CD8-positive, alpha-beta memory T cell (primary cell): Measurements from ENCODE around the gene TMEM40. TPM values are rescaled to one million over a fixed set of nuclear protein-coding genes. Genes with fewer than 3 reads are reported as not detected.
"Not testable (repeated sequence)": the region's sequence is repeated elsewhere in the genome, so short reads cannot be mapped to it uniquely, and the experiment has no call there.

Source experiments
- CTCF ChIA-PET: fragments of 350-600 bp; sonication (Branson Sonifier 250); formaldehyde crosslinking; loops from one replicate; lab custom pipeline; 2021; ENCODE audit warnings: antibody characterized with exemption; lab: Charles Lee
- POLR2A ChIA-PET: fragments of 350-600 bp; sonication (Branson Sonifier 250); formaldehyde crosslinking; loops from one replicate; lab custom pipeline; 2021; ENCODE audit warnings: antibody characterized with exemption; lab: Charles Lee
- DNase-seq, 5 donors: peaks; one replicate each; pipeline versions ENCODE4 v3.0.0 to v3.0.0-alpha.2; 2020 to 2022; ENCODE audit warnings: mixed read lengths in 1 of 5
- H3K27ac ChIP-seq: one replicate; pipeline ENCODE4 v1.7.0; 2013; ENCODE audit warnings: low read depth, mild to moderate bottlenecking, low read length, moderate library complexity
- H3K27me3 ChIP-seq: 2 replicates; pipeline ENCODE4 v1.7.0; 2013; ENCODE audit warnings: low read length, mild to moderate bottlenecking; ENCODE audit not compliant: insufficient read depth, poor library complexity, severe bottlenecking
- H3K36me3 ChIP-seq: 2 replicates; pipeline ENCODE4 v1.7.0; 2013; ENCODE audit warnings: mild to moderate bottlenecking, low read length, moderate library complexity; ENCODE audit not compliant: insufficient read depth
- H3K4me1 ChIP-seq: 2 replicates; pipeline ENCODE4 v1.7.0; 2013; ENCODE audit warnings: mild to moderate bottlenecking, low read length, moderate library complexity; ENCODE audit not compliant: insufficient read depth
- H3K4me3 ChIP-seq: 2 replicates; pipeline ENCODE4 v1.7.0; 2013; ENCODE audit warnings: mild to moderate bottlenecking, low read length
- H3K9me3 ChIP-seq: 2 replicates; pipeline ENCODE4 v1.7.0; 2013; ENCODE audit warnings: mild to moderate bottlenecking, low read length
- H3K27ac Mint-ChIP-seq, 8 donors: one replicate each; pipeline ENCODE4 v1.8.0; 2020 to 2021; ENCODE audit warnings: mixed read lengths in 8 of 8, mild to moderate bottlenecking in 6 of 8, inconsistent platforms in 3 of 8, moderate library complexity in 3 of 8
- H3K27me3 Mint-ChIP-seq, 2 donors: one replicate each; pipeline ENCODE4 v1.8.0; 2020 to 2021; ENCODE audit warnings: mixed read lengths in 2 of 2, mild to moderate bottlenecking in 1 of 2, moderate library complexity in 1 of 2
- H3K36me3 Mint-ChIP-seq, 3 donors: one replicate each; pipeline ENCODE4 v1.8.0; 2020 to 2021; ENCODE audit warnings: mixed read lengths in 3 of 3, inconsistent platforms in 1 of 3, mild to moderate bottlenecking in 1 of 3
- H3K4me1 Mint-ChIP-seq, 3 donors: one replicate each; pipeline ENCODE4 v1.8.0; 2020 to 2021; ENCODE audit warnings: mixed read lengths in 3 of 3, inconsistent platforms in 1 of 3, mild to moderate bottlenecking in 1 of 3
- H3K4me3 Mint-ChIP-seq, 7 donors: one replicate each; pipeline ENCODE4 v1.8.0; 2020 to 2021; ENCODE audit warnings: mixed read lengths in 7 of 7, mild to moderate bottlenecking in 6 of 7, moderate library complexity in 4 of 7, inconsistent platforms in 2 of 7
- H3K9me3 Mint-ChIP-seq, 5 donors: one replicate each; pipeline ENCODE4 v1.8.0; 2020 to 2022; ENCODE audit warnings: mixed read lengths in 5 of 5, mild to moderate bottlenecking in 3 of 5, moderate library complexity in 2 of 5, inconsistent platforms in 1 of 5
- polyA plus RNA-seq: library from polyadenylated mRNA; unstranded; fragments of 300-500 nt; fragmentation: Illumina TruSeq; gene quantifications from one replicate; pipeline ENCODE4 v1.2.3, GENCODE V29; 2021
- total RNA-seq, 2 experiments: library from RNA; stranded (reverse); gene quantifications; one replicate each; pipeline ENCODE4 v1.2.3, GENCODE V29; 2021

TMEM40 gene
- total and polyA plus RNA-seq, 3 experiments from 2014 or later = not detected

GRCh38 chr3:12787967-12788690 lies 29.1 kb upstream of the TMEM40 start:
- H3K36me3 ChIP-seq, POLR2A ChIA-PET, H3K4me1 Mint-ChIP-seq, H3K27ac Mint-ChIP-seq, H3K4me1 ChIP-seq, H3K27me3 ChIP-seq, H3K9me3 Mint-ChIP-seq, H3K27ac ChIP-seq, H3K4me3 Mint-ChIP-seq, H3K36me3 Mint-ChIP-seq, DNase-seq, H3K4me3 ChIP-seq, H3K9me3 ChIP-seq: not testable (repeated sequence)
- CTCF ChIA-PET = interaction anchor here (0.9 to 4.1 kb wide), 21 partner anchors 9 to 112 kb away, joined by 3 to 58 read pairs (median 4); partner anchors contain the start of genes CAND2 and RPL32
- H3K27me3 Mint-ChIP-seq = peaks cover 1 to 28% of the 10 kb centered on the region in 2 donors

- H3K27ac ChIP-seq, H3K9me3 ChIP-seq, H3K9me3 Mint-ChIP-seq, H3K4me3 Mint-ChIP-seq, H3K27me3 ChIP-seq, H3K4me1 ChIP-seq, H3K27ac Mint-ChIP-seq, H3K4me1 Mint-ChIP-seq, H3K4me3 ChIP-seq, H3K36me3 Mint-ChIP-seq, POLR2A ChIA-PET, H3K36me3 ChIP-seq: not testable (repeated sequence)
- peaks cover 6 to 35% of the 10 kb centered on the region in 2 donors for H3K27me3 Mint-ChIP-seq
- CTCF ChIA-PET = interaction anchor here (0.9 to 4.1 kb wide), 21 partner anchors 9 to 252 kb away, joined by 3 to 58 read pairs (median 4); partner anchors contain the start of genes CAND2 and RPL32
- peak in 4 of 5 donors; percentile 36 to 82 (median 45) for DNase-seq
These were observed 28.3 kb upstream of the TMEM40 start for GRCh38 chr3:12787346-12787745.

GRCh38 chr3:12785096-12785495 lies 26.0 kb upstream of the TMEM40 start:
- H3K9me3 Mint-ChIP-seq = no peaks in the 10 kb centered on the region
- POLR2A ChIA-PET = no interaction called here
- H3K27me3 ChIP-seq = no peaks in the 10 kb centered on the region
- H3K36me3 Mint-ChIP-seq = no peaks in the 10 kb centered on the region
- no peaks in the 10 kb centered on the region for H3K4me1 ChIP-seq
- H3K36me3 ChIP-seq = no peaks in the 10 kb centered on the region
- peaks cover 6 to 49% of the 10 kb centered on the region in 2 donors for H3K27me3 Mint-ChIP-seq
- no peak overlapping the region for H3K4me3 Mint-ChIP-seq
- no peak overlapping the region for H3K27ac ChIP-seq
- no peak for DNase-seq
- no peak overlapping the region for H3K4me3 ChIP-seq
- H3K9me3 ChIP-seq = no peaks in the 10 kb centered on the region
- CTCF ChIA-PET = interaction anchor here (0.6 kb wide), 1 partner anchor 11 kb away, joined by 3 read pairs; the partner anchor contains the start of gene CAND2
- H3K4me1 Mint-ChIP-seq = peaks cover 0 to 4% (median 0%) of the 10 kb centered on the region in 3 donors
- no peak overlapping the region for H3K27ac Mint-ChIP-seq

GRCh38 chr3:12782172-12782815 lies 23.2 kb upstream of the TMEM40 start:
- Histone ChIP-seq H3K36me3 (no peaks in the 10 kb centered on the region), H3K4me3 (no peak overlapping the region), H3K9me3 (no peaks in the 10 kb centered on the region), H3K27me3 (no peaks in the 10 kb centered on the region), H3K27ac (no peak overlapping the region), H3K4me1 (no peaks in the 10 kb centered on the region)
- H3K27ac Mint-ChIP-seq = no peak overlapping the region
- peaks cover 0 to under 1% (median 0%) of the 10 kb centered on the region in 3 donors for H3K4me1 Mint-ChIP-seq
- H3K9me3 Mint-ChIP-seq = no peaks in the 10 kb centered on the region
- no peaks in the 10 kb centered on the region for H3K36me3 Mint-ChIP-seq
- no peak for DNase-seq
- ChIA-PET POLR2A (interaction anchor here (0.7 kb wide), 1 partner anchor 59 kb away, joined by 4 read pairs; no protein-coding TSS in a partner anchor), CTCF (interaction anchor here (1.5 to 1.8 kb wide), 2 partner anchors 27 to 110 kb away, joined by 4 to 9 read pairs; no protein-coding TSS in a partner anchor)
- H3K4me3 Mint-ChIP-seq = no peak overlapping the region
- H3K27me3 Mint-ChIP-seq = peaks cover 11 to 55% of the 10 kb centered on the region in 2 donors

GRCh38 chr3:12780751-12781150 lies 21.7 kb upstream of the TMEM40 start:
- Mint-ChIP-seq H3K36me3 (no peaks in the 10 kb centered on the region), H3K9me3 (no peaks in the 10 kb centered on the region), H3K4me3 (no peak overlapping the region), H3K4me1 (no peaks in the 10 kb centered on the region), H3K27ac (no peak overlapping the region), H3K27me3 (peaks cover 11 to 54% of the 10 kb centered on the region in 2 donors)
- DNase-seq = no peak
- H3K9me3 ChIP-seq = no peaks in the 10 kb centered on the region
- no peaks in the 10 kb centered on the region for H3K27me3 ChIP-seq
- H3K27ac ChIP-seq = no peak overlapping the region
- CTCF ChIA-PET = interaction anchor here (0.9 to 1.0 kb wide), 3 partner anchors 11 to 61 kb away, joined by 3 to 4 read pairs (median 3); no protein-coding TSS in a partner anchor
- POLR2A ChIA-PET = no interaction called here
- H3K4me1 ChIP-seq = no peaks in the 10 kb centered on the region
- no peak overlapping the region for H3K4me3 ChIP-seq
- H3K36me3 ChIP-seq = no peaks in the 10 kb centered on the region

GRCh38 chr3:12777171-12777570 lies 18.1 kb upstream of the TMEM40 start:
- Mint-ChIP-seq H3K27me3 (peaks cover 12 to 31% of the 10 kb centered on the region in 2 donors), H3K36me3 (no peaks in the 10 kb centered on the region), H3K27ac (no peak overlapping the region), H3K9me3 (peaks cover 0 to 1% (median 0%) of the 10 kb centered on the region in 5 donors), H3K4me1 (no peaks in the 10 kb centered on the region), H3K4me3 (no peak overlapping the region)
- Histone ChIP-seq H3K27me3 (peaks cover 3% of the 10 kb centered on the region), H3K4me1 (no peaks in the 10 kb centered on the region), H3K9me3 (no peaks in the 10 kb centered on the region), H3K27ac (no peak overlapping the region), H3K4me3 (no peak overlapping the region), H3K36me3 (no peaks in the 10 kb centered on the region)
- ChIA-PET POLR2A (no interaction called here), CTCF (interaction anchor here (1.0 kb wide), 1 partner anchor 10 kb away, joined by 4 read pairs; no protein-coding TSS in a partner anchor)
- DNase-seq = no peak

GRCh38 chr3:12775970-12776369 lies 16.9 kb upstream of the TMEM40 start:
- H3K9me3 Mint-ChIP-seq, H3K36me3 ChIP-seq, DNase-seq, H3K27ac ChIP-seq, H3K27me3 ChIP-seq, H3K27ac Mint-ChIP-seq, H3K36me3 Mint-ChIP-seq, POLR2A ChIA-PET, H3K9me3 ChIP-seq, H3K4me3 ChIP-seq, H3K4me1 Mint-ChIP-seq, H3K4me3 Mint-ChIP-seq, H3K4me1 ChIP-seq: not testable (repeated sequence)
- CTCF ChIA-PET = interaction anchor here (1.9 kb wide), 1 partner anchor 11 kb away, joined by 9 read pairs; no protein-coding TSS in a partner anchor
- H3K27me3 Mint-ChIP-seq = peaks cover 12 to 31% of the 10 kb centered on the region in 2 donors

GRCh38 chr3:12775226-12775625 lies 16.2 kb upstream of the TMEM40 start:
- H3K9me3 ChIP-seq = no peaks in the 10 kb centered on the region
- no peak overlapping the region for H3K4me3 Mint-ChIP-seq
- no peaks in the 10 kb centered on the region for H3K36me3 Mint-ChIP-seq
- peaks cover 12 to 25% of the 10 kb centered on the region in 2 donors for H3K27me3 Mint-ChIP-seq
- H3K4me3 ChIP-seq = no peak overlapping the region
- no peak overlapping the region for H3K27ac Mint-ChIP-seq
- H3K9me3 Mint-ChIP-seq = peaks cover 0 to 1% (median 0%) of the 10 kb centered on the region in 5 donors
- no peaks in the 10 kb centered on the region for H3K36me3 ChIP-seq
- ChIA-PET CTCF (interaction anchor here (0.8 to 1.9 kb wide), 2 partner anchors 12 to 34 kb away, joined by 3 to 9 read pairs; no protein-coding TSS in a partner anchor), POLR2A (no interaction called here)
- no peaks in the 10 kb centered on the region for H3K4me1 Mint-ChIP-seq
- no peak for DNase-seq
- peaks cover 3% of the 10 kb centered on the region for H3K27me3 ChIP-seq
- no peaks in the 10 kb centered on the region for H3K4me1 ChIP-seq
- no peak overlapping the region for H3K27ac ChIP-seq
